COLO829 (cell line): Measurements from ENCODE around the gene DHX29.

Experiments
- DNase-seq: peaks from one replicate; pipeline ENCODE4 v3.0.0; 2012; ENCODE audit warnings: low spot score

Gene DHX29

GRCh38 chr5:55316837-55317236, 9.3 kb upstream of the DHX29 start:
- DNase-seq: no peak

DNA sequence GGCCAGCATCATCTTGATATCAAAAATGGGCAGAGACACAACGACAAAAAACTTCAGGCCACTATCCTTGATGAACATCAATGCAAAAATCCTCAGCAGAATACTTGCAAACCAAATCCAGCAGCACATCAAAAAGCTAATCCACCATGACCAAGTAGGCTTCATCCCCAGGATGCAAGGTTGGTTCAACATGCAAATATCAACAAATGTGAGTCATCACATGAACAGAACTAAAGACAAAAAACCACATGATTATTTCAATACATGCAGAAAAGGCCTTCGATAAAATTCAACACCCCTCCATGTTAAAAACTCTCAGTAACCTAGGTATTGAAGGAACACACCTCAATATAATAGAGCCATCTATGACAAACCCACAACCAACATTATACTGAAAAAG, 8.8 kb upstream of the DHX29 start:
- no peak for DNase-seq

- DNase-seq: no peak
These were observed 6.5 kb upstream of the DHX29 start for GRCh38 chr5:55313870-55314617.

DNA sequence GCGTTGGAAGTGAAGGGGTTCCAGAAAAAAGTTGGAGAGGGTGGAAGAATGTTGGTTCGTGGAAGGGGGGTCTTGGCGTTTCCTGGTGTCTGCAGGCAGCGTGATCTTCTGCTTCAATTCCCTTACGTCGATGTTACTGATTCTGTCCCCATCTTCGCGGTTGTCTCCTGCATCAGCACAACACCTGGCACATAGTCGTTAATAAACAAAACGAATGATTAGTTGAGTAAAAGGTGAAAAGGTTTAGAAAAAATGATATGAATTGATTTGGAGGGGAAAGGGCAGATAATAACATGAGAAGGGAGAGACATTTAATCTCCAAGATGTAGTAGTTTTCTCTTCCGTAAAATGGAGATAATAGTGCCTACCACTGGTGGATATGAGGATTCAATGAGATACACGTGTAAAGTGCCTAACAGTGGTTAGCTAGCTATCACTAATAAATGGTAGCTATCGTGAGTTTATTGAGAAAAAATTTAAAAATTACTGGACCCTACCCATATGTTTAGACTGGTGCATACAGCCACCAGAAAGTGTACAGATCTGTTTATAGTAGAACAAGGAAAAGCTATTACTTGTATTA, 851 bp upstream of the DHX29 start:
- no peak for DNase-seq

DNA sequence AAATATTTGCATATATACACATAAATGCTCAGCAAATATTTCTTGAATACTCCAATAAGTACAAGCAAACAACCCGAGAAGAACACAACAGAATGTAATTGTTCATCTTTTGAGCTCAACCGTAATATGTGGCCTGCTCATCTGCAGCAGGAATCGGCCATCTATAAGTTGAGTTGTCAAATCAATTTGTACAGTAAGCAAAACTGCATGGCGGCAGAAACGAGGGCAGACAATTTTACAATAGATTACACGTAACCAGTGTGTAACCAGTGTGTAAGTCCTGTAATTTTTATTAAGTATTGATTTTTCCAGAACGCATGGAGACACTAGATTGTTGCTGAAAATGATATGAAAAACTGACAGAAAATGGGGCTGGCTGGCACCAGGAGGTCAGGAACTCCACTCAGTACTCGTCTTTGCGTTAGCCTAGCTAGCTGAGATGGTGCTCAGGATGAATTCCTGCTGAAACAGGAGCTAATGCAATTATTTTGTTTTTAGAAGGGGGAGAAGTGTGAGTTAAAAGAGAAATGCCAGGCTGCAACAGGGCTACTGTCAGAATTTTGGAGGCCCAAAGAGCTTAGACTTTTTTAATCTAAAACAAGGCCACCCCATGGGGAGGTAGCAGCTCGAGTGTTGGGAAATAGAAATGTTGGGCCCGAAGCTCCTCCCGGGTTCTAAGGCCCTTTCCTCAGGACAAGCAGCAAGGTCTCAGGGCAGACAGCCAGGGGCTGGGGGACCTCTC, 682 bp downstream of the DHX29 start:
- no peak for DNase-seq

DNA sequence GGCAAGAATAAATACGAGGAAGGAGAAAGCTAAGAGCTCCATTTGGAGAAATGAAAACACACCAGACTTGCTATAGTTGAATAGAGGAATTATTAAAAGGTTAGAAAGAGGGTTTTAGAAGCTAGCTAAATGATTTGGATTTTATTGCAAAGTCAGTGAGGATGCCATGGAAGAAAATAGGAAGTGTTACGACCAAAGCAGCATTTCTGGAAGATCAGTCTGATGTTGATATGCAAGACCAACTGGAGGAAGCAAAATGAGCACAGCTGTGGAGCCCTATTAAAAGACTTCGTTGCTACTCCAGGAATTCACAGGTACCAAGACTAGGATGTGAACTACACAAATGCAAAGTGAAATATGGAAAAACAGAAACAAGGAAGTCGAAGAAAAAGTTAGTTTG, 2.1 kb downstream of the DHX29 start:
- no peak for DNase-seq

GRCh38 chr5:55304584-55304983, 2.9 kb downstream of the DHX29 start:
- DNase-seq: no peak

DNA sequence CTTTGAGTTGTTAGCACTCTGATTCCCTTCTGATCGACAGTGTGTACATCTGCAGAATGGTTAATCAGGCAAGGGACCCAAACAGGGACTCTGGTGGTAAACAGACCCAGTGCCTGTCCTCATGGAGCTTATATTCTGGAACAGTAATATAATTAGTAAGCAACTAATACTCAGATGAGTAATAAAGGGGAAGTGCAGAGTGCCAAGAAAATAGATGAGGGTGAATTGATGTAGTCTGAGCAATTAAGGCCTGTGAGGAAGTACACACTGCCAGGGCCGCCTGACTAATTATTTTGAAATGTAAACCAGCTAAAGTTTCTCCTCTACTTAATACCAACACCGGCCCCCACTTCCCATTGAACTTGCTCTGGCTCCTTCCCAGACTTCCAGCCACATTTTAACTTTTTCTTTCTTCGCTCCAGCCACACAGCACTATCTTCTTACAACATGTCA, 4.2 kb downstream of the DHX29 start:
- DNase-seq: no peak

DNA sequence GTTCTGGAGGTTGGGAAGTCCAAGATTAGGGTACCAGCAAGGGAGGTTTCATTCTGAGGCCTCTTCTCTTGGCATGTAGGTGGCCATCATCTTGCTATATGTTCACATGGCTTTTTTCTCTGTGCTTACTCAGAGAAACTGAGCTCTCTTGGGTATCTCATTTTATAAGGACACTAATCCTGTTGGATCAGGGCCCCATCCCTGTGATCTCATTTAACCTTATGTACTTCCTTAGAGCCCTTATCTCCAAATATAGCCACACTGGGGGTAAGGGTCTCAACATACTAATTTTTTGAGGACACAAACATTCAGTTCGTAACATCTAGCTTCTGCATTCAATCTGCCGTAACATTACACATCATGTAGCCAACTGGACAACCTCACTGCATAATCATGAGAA, 6.6 kb downstream of the DHX29 start:
- DNase-seq: no peak

- no peak for DNase-seq
These were observed 12.6 kb downstream of the DHX29 start for GRCh38 chr5:55294935-55295334.

DNA sequence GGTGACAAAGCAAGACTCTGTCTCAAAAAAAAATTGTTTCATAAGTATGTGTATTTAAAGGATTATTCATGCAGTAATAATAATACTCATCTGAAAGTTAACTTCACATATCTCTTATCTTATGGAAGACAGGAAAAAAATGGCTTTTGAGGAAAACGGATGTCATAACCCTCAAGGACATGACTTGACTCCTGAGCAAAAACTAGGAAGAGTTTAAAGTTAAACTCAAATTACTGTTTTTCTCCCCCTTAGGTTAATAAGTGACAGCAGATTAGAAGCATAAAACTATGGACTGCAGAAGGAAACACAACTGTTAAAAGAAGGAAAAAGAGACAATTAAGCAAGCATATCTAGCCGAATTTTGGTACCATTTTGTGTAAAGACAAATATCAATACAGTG, 16.5 kb downstream of the DHX29 start:
- no peak for DNase-seq

- no peak for DNase-seq
These were observed 17.7 kb downstream of the DHX29 start for GRCh38 chr5:55289808-55290207.

DNA sequence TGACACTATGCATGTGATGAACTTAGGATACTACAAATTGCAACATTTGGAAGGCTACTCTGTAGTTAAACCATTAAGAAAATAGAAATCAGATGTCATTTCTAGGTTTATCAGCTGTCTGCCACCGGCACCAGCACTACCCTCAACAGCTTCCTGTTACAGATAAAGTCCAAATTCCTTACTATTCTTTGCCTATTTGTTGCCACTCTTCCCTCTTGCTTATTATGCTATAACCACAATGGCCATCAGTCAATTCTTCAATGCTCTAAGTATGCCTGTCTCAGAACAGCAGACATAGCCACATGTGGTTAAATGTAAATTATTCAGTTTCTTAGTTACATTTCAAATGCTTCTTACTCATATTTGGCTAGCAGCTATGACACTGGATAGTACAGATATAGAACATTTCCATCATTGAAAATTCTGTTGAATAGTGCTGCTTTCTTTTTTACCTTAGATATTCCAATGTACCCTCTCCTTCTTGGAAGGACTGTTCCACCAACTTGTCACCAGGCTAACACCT, 21.0 kb downstream of the DHX29 start:
- DNase-seq: no peak

- peak; percentile 20 for DNase-seq
These were observed 28.7 kb downstream of the DHX29 start for GRCh38 chr5:55278778-55279177.

DNA sequence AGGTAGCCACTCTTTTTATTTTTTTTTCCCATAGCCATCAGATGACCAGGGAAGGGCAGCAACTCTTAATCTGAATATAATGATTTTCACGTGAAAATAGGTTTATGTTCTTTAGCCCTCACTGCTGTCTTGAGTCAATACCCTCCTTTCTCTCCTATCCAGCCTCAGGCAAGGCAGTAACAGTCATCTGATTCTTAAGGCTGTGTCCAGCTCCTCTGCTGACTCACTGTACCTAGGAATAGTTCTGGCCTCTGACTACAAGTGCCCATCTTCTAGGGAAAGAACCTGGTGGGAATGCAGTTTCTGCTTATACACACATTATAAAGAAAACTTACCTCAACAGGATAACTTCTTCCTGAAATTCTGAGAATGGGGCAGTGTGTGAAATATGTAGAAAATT, 30.7 kb downstream of the DHX29 start:
- peak; percentile 82 for DNase-seq

DNA sequence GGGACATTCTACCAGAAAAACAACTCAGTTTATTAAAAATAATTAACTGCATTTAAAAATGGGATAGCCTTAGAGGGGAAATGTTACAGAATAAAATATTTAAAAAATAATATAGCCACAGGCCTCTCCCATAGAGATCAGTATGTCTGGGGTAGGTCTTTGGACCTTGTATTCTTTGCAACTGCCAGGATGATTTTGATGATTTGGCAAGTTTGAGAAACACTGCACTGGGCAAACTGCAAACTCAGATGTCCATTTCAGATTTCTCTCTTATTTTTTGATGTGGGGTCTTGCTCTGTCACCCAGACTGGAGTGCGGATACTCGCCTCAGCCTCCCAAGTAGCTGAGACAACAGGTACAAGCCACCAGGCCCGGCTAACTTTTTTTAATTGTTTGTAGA, 49.2 kb downstream of the DHX29 start:
- DNase-seq: no peak

DNA sequence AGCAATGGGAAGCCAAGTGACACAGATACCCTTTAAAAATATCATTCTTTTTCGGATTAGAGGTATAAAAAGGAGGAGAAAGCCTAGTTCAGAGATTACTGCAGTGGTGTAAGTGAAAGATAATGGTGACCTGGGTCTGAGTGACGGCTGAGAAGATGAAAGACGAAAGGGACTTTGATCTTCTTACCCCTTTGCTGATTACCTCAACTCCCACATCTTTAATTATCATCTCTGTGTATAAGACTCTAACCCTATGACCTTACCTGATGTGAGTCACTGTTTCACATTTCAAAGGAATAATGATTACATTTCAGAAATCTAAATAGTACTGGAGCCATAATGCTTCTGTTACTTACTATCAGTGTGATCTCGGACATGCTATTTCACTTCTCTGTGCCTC, 52.7 kb downstream of the DHX29 start:
- DNase-seq: no peak

GRCh38 chr5:55250064-55250463, 57.4 kb downstream of the DHX29 start:
- DNase-seq: no peak

GRCh38 chr5:55241746-55242145, 65.7 kb downstream of the DHX29 start:
- DNase-seq: no peak

GRCh38 chr5:55236800-55237199, 70.7 kb downstream of the DHX29 start:
- DNase-seq: no peak

DNA sequence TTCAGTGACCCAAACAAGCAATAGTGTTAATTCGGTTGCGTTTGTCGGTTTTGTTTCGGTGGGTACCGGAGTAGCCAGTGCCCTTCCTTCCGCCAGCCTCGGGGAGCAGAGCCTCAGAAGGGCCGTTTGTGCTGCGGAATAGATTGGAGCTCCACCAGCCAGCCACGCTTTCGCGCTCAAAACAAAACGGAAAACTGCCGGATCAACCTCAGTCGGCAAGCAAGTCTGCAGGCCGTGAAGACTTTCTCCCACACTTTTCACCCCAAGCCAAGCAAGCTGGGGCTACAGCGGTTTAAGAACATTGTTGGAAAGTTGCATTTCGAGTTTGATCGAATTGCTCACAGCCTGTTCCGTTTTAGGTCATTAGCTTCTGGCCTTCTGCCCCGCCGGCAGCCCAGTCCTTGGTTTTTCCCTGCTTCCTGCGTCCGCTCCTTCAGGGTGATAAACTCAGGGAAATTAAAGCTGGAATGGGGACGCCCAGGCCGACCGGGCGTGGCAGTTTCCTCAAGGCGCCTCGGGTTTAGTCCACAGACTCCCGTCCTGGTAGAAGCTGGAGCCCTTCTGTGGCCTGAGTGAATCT, 73.3 kb downstream of the DHX29 start:
- no peak for DNase-seq
